HUES64 (cell line): ENCODE results near the gene ACTL8.

ENCODE experiments used
- H3K27ac ChIP-seq: 2 replicates; pipeline ENCODE4 v1.7.0; 2013; ENCODE audit warnings: low read depth, low read length, inconsistent platforms
- H3K27me3 ChIP-seq: 2 replicates; pipeline ENCODE4 v1.6.1; 2013; ENCODE audit warnings: mild to moderate bottlenecking, low read length; ENCODE audit not compliant: insufficient read depth
- H3K36me3 ChIP-seq: 2 replicates; pipeline ENCODE4 v1.6.1; 2013; ENCODE audit warnings: mild to moderate bottlenecking, low read length; ENCODE audit not compliant: insufficient read depth
- H3K4me1 ChIP-seq: 2 replicates; pipeline ENCODE4 v1.6.1; 2013; ENCODE audit warnings: mild to moderate bottlenecking, low read length, moderate library complexity; ENCODE audit not compliant: insufficient read depth
- H3K4me3 ChIP-seq: 2 replicates; pipeline ENCODE4 v1.5.1; 2013; ENCODE audit warnings: mild to moderate bottlenecking, low read length, moderate library complexity
- H3K9ac ChIP-seq: 2 replicates; pipeline ENCODE4 v1.6.1; 2013; ENCODE audit warnings: mild to moderate bottlenecking, low read depth, low read length
- H3K9me3 ChIP-seq: 2 replicates; pipeline ENCODE4 v1.6.1; 2013; ENCODE audit warnings: low read depth, low read length; ENCODE audit not compliant: insufficient read depth
- WGBS: fragments of 150-250, 120-280 bp; methylation state at CpG from one replicate; pipeline ENCODE4 v1.1.7; 2013; ENCODE audit warnings: missing lambda C conversion rate; 5-methylcytosine and 5-hydroxymethylcytosine counted together

ACTL8 gene

DNA sequence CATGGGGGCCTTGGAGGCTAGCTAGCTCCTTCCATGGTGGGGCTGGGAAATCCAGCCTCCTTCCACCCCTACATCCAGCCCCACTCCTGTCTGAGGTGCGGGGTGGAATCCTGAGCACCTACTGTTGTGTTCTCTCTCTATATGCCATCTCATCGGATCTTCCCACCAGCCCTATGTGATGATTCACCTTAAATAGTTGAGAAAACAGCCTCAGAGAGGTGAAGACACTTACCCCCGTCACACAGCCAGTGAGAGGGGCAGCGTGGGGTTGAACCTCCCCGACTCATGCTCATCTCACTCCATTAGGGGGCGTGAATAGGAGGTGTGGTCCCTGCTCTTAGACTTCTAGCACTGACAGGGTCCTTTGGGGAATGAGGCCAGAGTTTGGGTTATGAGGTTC is 31.0 kb upstream of the ACTL8 start:
- WGBS = 93% methylated on average over 6 of the region's 6 CpGs
- H3K27ac ChIP-seq = no peak overlapping the region
- H3K27me3 ChIP-seq = no peaks in the 10 kb centered on the region
- no peaks in the 10 kb centered on the region for H3K4me1 ChIP-seq
- no peak overlapping the region for H3K4me3 ChIP-seq
- H3K9me3 ChIP-seq = no peaks in the 10 kb centered on the region
- no peak overlapping the region for H3K9ac ChIP-seq
- no peaks in the 10 kb centered on the region for H3K36me3 ChIP-seq

DNA sequence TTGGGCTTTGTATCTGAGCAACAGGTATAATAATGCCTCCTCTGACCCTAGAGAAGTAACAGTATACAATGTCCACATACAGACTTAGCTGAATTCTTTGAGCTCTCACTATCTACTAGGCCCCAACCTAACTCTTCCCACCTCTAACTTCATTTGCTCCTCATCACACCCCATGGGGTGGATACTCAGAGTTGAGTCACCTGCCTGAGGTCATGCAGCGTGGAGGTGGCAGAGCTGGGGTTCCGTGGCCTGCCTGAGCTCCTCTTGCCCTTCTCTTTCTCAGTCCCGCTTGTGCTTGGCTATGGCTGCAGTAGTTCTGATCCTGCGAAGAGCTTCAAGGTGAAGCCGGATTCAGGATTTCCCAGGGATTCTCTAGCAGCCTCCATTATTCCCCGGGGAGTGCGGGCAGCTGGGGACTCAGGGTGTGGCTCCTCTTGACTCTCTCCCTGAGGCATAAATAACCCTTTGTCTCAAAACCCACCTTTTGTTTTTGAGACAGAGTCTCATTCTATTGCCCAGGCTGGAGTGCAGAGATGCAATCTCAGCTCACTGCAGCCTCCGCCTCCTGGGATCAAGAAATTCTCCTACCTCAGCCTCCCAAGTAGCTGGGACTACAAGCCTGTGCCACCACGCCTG is 29.9 kb upstream of the ACTL8 start:
- no peaks in the 10 kb centered on the region for H3K9me3 ChIP-seq
- H3K27me3 ChIP-seq = no peaks in the 10 kb centered on the region
- WGBS = 86% methylated on average over 9 of the region's 9 CpGs
- no peak overlapping the region for H3K9ac ChIP-seq
- no peaks in the 10 kb centered on the region for H3K36me3 ChIP-seq
- H3K4me1 ChIP-seq = no peaks in the 10 kb centered on the region
- no peak overlapping the region for H3K4me3 ChIP-seq
- H3K27ac ChIP-seq = no peak overlapping the region

DNA sequence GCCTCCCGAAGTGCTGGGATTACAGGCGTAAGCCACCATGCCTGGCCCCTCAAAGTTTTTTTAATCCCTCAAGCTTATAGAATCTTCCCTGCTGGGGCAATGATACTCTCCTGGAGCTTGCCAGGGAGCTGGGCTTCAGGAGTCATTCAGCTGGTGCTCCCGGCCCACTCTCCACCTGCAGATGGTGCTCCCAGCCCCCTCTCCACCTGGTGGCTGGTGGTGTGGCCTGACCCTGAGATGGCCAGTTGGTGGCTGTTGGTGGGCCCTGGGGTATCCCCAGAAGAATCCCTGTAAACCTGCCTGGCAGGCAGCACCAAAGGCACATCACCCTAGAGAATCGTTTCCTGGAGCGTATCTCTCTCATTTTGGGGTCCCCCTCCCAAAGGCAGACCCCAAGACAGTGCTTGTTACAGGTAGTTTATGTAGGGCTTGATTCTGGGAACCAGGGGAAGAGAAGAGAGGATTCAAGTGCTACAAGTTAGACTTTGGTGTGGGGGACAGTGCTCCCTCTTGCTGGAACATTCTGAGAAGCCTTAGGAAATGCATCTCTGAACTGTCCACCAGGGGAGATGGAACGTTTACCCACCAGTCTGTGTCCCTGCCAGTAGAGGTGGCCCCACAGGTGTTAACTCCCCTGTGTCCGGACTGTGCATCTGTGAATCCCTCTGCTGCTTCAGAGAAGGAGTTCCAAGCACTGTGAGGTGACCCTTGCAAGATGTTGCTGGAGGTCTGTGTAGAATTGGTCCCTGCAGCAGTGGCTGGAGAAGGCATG is 29.1 kb upstream of the ACTL8 start:
- Histone ChIP-seq H3K27ac (no peak overlapping the region), H3K9me3 (no peaks in the 10 kb centered on the region), H3K4me3 (no peak overlapping the region), H3K9ac (no peak overlapping the region), H3K27me3 (no peaks in the 10 kb centered on the region), H3K4me1 (no peaks in the 10 kb centered on the region), H3K36me3 (no peaks in the 10 kb centered on the region)
- WGBS = 77% methylated on average over 7 of the region's 7 CpGs

DNA sequence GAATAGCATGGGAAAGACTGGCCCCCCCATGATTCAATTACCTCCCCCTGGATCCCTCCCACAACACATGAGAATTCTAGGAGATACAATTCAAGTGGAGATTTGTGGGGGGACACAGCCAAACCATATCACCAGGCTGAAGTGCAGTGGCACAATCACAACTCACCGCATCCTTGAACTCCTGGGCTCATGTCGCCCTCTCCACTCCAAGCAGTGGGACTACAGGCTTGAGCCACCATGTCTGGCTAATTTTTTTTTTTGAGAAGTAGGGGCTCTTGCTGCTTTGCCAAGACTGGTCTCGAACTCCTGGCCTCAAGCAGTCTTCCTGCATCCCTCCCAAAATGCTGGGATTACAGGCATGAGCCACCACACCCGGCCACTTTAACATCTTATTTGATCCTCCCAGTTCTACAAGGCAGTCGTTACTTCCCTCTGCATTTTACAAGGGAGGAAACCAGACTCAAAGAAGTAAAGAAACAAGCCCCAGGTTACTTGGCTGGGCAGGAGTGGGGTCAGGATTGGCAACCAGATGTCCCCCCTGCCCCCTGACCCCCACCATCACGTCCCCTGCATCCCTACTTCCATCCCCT is 26.9 kb upstream of the ACTL8 start:
- Histone ChIP-seq H3K36me3 (no peaks in the 10 kb centered on the region), H3K9me3 (no peaks in the 10 kb centered on the region), H3K4me3 (no peak overlapping the region), H3K4me1 (no peaks in the 10 kb centered on the region), H3K27me3 (no peaks in the 10 kb centered on the region), H3K9ac (no peak overlapping the region), H3K27ac (no peak overlapping the region)
- WGBS = 92% methylated on average over 5 of the region's 6 CpGs

DNA sequence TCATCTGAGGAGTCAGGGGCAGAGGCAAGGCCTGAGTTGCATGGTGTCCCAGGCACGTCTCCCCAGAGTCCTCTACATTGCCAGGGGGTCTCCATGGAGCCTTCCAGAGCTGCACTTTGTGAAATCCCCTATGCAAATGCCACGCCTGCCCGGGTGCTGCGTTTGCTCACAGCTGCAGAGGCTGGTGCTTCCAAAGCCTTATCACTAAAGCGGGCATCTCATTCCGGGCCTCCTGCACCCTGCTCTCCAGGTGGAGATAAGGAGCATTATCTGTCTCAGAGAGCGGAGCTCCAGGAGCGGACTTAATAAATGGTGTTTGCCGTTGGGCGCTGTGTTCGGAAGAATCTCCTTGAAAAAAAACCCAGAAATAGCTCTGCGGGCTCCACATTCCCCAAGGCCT is 25.9 kb upstream of the ACTL8 start:
- H3K27me3 ChIP-seq = no peaks in the 10 kb centered on the region
- H3K9me3 ChIP-seq = no peaks in the 10 kb centered on the region
- WGBS = 93% methylated on average over 12 of the region's 12 CpGs
- H3K9ac ChIP-seq = no peak overlapping the region
- no peak overlapping the region for H3K4me3 ChIP-seq
- H3K27ac ChIP-seq = no peak overlapping the region
- H3K4me1 ChIP-seq = no peaks in the 10 kb centered on the region
- no peaks in the 10 kb centered on the region for H3K36me3 ChIP-seq

DNA sequence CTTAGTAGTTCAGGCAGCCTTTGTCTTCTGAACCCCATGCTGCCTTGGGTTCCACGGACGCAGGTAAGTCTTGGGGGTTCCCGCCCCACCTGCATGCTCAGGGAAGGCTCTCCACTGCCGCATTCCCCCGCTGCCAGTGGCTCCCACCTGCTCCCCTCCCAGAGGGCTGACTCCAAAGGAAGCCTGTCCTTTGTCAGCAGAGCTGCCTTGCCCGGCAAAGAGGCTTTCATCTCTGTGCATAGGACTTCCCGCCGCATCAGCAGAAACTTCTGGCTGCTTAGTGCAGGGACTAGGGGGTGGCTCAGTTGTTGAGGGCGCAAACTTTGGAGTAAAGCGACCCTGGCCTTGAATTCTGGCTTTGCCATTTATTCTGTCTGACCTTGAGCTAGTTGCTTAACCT is 25.2 kb upstream of the ACTL8 start:
- Histone ChIP-seq H3K9me3 (no peaks in the 10 kb centered on the region), H3K36me3 (no peaks in the 10 kb centered on the region), H3K4me1 (no peaks in the 10 kb centered on the region), H3K27ac (no peak overlapping the region), H3K4me3 (no peak overlapping the region), H3K9ac (no peak overlapping the region), H3K27me3 (no peaks in the 10 kb centered on the region)
- WGBS = 83% methylated on average over 10 of the region's 10 CpGs

DNA sequence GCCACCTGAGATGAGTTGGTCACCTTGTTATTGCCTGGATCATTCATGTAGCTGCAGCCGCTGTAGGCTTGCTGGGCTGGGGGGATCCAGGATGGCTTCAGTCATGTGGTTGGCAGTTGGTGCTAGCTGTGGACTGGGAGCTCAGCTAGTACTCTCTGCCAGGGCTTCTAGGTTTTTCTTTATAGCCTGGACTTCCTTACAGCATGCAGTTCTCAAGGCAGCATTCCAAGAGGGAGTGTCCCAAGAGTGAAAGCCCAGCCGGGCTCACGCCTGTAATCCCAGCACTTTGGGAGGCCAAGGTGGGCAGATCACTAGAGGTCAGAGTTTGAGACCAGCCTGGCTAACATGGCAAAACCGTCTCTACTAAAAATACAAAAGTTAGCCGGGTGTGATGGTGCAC is 23.7 kb upstream of the ACTL8 start:
- Histone ChIP-seq H3K36me3 (no peaks in the 10 kb centered on the region), H3K9ac (no peak overlapping the region), H3K9me3 (no peaks in the 10 kb centered on the region), H3K27ac (no peak overlapping the region), H3K4me1 (no peaks in the 10 kb centered on the region), H3K4me3 (no peak overlapping the region), H3K27me3 (no peaks in the 10 kb centered on the region)
- WGBS = 96% methylated on average over 5 of the region's 5 CpGs

DNA sequence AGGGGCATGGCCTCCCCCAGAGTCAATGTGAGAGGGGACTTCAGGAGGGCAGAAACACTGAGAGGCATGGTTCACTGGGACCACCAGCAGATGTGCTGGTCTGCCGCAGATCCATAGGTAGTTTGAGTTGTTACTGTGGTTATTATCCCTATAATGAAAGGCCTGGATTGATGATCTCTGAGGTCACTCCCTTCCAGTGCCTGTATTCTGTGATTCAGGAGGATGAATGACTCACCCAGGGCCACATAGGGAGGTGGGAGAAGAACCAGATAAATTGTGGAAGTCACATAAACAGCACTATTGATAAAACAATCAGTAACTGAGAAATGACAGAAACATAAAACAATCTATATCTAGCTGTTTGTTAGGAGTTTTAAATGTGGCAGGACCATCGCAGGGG is 22.7 kb upstream of the ACTL8 start:
- no peaks in the 10 kb centered on the region for H3K27me3 ChIP-seq
- 89% methylated on average over 2 of the region's 2 CpGs for WGBS
- no peaks in the 10 kb centered on the region for H3K9me3 ChIP-seq
- H3K27ac ChIP-seq = no peak overlapping the region
- H3K36me3 ChIP-seq = no peaks in the 10 kb centered on the region
- no peak overlapping the region for H3K9ac ChIP-seq
- no peaks in the 10 kb centered on the region for H3K4me1 ChIP-seq
- no peak overlapping the region for H3K4me3 ChIP-seq

DNA sequence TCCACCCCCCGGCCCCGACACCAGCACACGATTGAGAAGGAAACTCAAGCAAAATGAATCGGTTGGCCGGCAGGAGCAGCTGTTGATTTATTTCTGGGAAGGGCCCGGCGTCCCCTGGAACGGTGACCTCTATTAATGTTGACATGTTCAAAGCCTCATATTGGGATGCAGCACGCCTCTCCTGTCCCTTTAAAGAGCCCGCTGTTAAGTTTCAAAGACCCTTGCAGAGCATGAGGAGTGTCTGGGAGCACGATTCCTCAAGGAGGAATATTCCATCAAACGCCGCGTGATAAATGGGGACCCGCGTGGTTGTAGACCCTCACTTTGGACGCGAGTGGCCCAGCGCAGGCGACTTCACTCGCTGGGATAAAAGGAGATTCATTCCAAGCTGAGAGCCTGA is 21.5 kb upstream of the ACTL8 start:
- H3K27me3 ChIP-seq = no peaks in the 10 kb centered on the region
- H3K4me3 ChIP-seq = no peak overlapping the region
- 92% methylated on average over 21 of the region's 21 CpGs for WGBS
- no peak overlapping the region for H3K9ac ChIP-seq
- no peaks in the 10 kb centered on the region for H3K4me1 ChIP-seq
- no peaks in the 10 kb centered on the region for H3K9me3 ChIP-seq
- no peak overlapping the region for H3K27ac ChIP-seq
- H3K36me3 ChIP-seq = no peaks in the 10 kb centered on the region

DNA sequence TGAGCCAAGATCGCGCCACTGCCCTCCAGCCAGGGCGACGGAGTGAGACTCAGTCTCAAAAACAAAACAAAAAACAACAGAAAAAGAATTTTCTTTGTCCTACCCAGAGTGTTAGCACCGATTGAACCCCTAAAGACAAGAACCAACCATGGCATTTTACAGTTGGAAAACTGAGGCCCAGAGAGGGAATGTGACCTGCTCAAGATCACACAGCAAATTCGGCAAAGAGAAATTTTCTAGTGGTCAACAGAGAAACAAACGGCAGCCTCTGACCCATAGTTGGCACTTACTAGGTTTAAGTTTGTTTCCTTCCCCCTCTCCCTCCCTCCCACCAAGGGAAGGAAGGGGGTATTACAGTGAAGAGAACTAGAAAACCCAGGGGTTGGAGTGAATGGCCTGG is 20.5 kb upstream of the ACTL8 start:
- WGBS = 97% methylated on average over 6 of the region's 7 CpGs
- Histone ChIP-seq H3K4me1 (no peaks in the 10 kb centered on the region), H3K4me3 (no peak overlapping the region), H3K27me3 (no peaks in the 10 kb centered on the region), H3K9ac (no peak overlapping the region), H3K36me3 (no peaks in the 10 kb centered on the region), H3K9me3 (no peaks in the 10 kb centered on the region), H3K27ac (no peak overlapping the region)

DNA sequence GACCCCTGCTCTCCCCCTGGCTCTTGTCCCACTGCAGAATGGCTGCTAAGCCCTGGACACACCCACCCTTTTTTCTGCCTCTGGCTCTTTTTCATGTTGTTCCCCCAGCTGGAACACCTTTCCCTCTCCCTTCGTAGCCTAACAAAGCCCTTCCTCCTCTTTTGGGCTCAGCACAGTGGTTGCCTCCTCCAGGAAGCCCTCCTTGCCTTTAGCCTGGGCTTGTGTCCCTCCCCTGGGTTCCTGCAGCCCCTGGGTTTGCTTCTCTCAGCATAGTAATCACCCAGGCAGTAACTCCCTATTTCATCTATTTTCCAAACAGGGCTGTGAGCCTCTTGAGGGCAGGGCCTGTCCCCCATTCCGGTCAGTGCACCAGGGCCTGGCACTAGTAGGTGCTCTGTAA is 19.8 kb upstream of the ACTL8 start:
- 77% methylated on average over 2 of the region's 2 CpGs for WGBS
- Histone ChIP-seq H3K27ac (no peak overlapping the region), H3K27me3 (no peaks in the 10 kb centered on the region)

More for the DNA sequence above, 19.8 kb upstream of the ACTL8 start:
- no peaks in the 10 kb centered on the region for H3K4me1 ChIP-seq
- H3K9ac ChIP-seq = no peak overlapping the region
- no peak overlapping the region for H3K4me3 ChIP-seq
- no peaks in the 10 kb centered on the region for H3K9me3 ChIP-seq
- no peaks in the 10 kb centered on the region for H3K36me3 ChIP-seq
